Stimulated activated CD8-positive, alpha-beta memory T cell treated with anti-CD3 and anti-CD28 coated beads, Interleukin-12 subunit alpha, Interleukin-12 subunit beta, amount 100 ng/mL, for 24 hours (primary cell): ENCODE data around the gene FLYWCH1.

Experiments used
- DNase-seq: peaks from one replicate; pipeline ENCODE4 v3.0.0-alpha.2; 2020; ENCODE audit errors: extremely low read depth

The FLYWCH1 gene

GRCh38 chr16:2968738-2969544 is 57.2 kb downstream of the FLYWCH1 start, which contains the start of gene PAQR4:
Gene PAQR4 (plus strand): TSS chr16:2969348. CDS start chr16:2969675, 327 bp downstream.
- peak; percentile 49 for DNase-seq

GRCh38 chr16:2969545-2970521 is 58.1 kb downstream of the FLYWCH1 start:
- DNase-seq = peak; percentile 49

- DNase-seq = no peak
Observed at GRCh38 chr16:2970563-2970962, 58.8 kb downstream of the FLYWCH1 start.

GRCh38 chr16:2971134-2971984 is 59.6 kb downstream of the FLYWCH1 start:
- DNase-seq = no peak

- DNase-seq = no peak
Observed at GRCh38 chr16:2971985-2972784, 60.5 kb downstream of the FLYWCH1 start.

- no peak for DNase-seq
Observed at GRCh38 chr16:2973093-2973492, 61.4 kb downstream of the FLYWCH1 start.

- no peak for DNase-seq
Observed at GRCh38 chr16:2973605-2974318, 62.0 kb downstream of the FLYWCH1 start.

- no peak for DNase-seq
Observed at GRCh38 chr16:2974319-2975056, 62.8 kb downstream of the FLYWCH1 start.

GRCh38 chr16:2975161-2975795 is 63.5 kb downstream of the FLYWCH1 start:
- no peak for DNase-seq

GRCh38 chr16:2976201-2976600 is 64.5 kb downstream of the FLYWCH1 start:
- no peak for DNase-seq

GRCh38 chr16:2976673-2977072 is 64.9 kb downstream of the FLYWCH1 start:
- DNase-seq = no peak

- no peak for DNase-seq
Observed at GRCh38 chr16:2977440-2977839, 65.7 kb downstream of the FLYWCH1 start.

- DNase-seq = no peak
Observed at GRCh38 chr16:2979669-2980226, 68.0 kb downstream of the FLYWCH1 start.

- peak; percentile 89 for DNase-seq
Observed at GRCh38 chr16:2980227-2981176, 68.8 kb downstream of the FLYWCH1 start, which contains the start of gene PKMYT1. Gene PKMYT1 (minus strand): TSS chr16:2980446. CDS start chr16:2979657, 789 bp downstream.

GRCh38 chr16:2981177-2981898 is 69.6 kb downstream of the FLYWCH1 start:
- no peak for DNase-seq

GRCh38 chr16:2981899-2982250 is 70.1 kb downstream of the FLYWCH1 start:
- DNase-seq = no peak

GRCh38 chr16:2982402-2982801 is 70.7 kb downstream of the FLYWCH1 start:
- DNase-seq = no peak
